ENCODE data around the gene PPFIA1.
"Not testable (repeated sequence)": the region's sequence is repeated elsewhere in the genome, so short reads cannot be mapped to it uniquely, and the experiment has no call there.

Gene PPFIA1

DNA sequence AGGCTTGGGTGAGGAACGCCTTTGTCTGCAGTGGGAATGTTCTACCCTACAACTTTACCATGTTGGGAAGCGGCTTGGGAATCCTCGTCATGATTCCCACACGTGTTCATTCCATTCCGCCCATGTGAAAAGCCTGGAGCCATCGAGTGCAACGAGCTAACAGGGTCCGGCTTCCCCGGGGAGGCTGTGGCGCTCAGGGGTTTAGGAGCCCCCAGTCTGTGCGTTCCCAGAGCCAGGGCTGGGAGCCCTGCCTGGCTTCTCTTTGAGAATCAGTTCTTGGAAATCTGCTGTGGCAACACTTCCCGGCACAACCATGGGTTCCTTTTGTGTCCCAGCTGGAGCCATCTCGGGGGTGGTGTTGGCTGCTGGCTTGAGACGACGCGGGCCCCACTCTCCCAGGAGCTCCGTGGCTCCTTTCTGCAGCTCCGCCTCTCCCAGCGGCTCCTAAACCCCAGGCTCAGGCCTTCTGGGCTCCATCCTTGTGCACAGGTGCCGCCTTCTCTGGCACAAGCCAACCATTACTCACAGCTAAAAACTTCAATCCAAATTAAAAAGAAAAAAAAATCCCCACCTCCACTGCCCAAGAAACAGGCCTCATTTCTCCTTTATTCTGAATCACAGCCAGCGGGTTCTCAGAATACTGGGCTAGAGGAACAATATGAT, 18.7 kb upstream of the PPFIA1 start:
- no peak for DNase-seq

DNA sequence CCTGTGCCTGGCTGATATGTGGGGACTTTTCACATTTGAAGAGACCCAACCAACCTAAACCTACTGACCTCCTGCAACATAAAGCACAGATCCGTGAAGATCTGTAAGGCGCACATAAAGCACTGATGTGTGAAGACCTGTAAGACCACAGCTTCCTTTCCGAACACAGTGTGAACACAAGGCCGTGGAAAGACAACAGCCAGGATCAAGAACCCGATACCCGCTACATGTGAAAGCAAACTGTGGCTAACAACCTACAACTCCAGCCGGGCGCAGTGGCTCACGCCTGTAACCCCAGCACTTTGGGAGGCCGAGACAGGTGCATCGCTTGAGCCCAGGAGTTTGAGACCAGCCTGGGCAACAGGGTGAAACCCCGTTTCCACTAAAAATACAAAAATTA, 17.6 kb upstream of the PPFIA1 start:
- DNase-seq: no peak

- DNase-seq: no peak
These were observed 14.9 kb upstream of the PPFIA1 start for GRCh38 chr11:70255477-70256116.

- DNase-seq: not testable (repeated sequence)
These were observed 11.4 kb upstream of the PPFIA1 start for GRCh38 chr11:70259077-70259476.

- no peak for DNase-seq
These were observed 7.5 kb upstream of the PPFIA1 start for GRCh38 chr11:70262951-70263350.

GRCh38 chr11:70263363-70263762, 7.1 kb upstream of the PPFIA1 start:
- no peak for DNase-seq

GRCh38 chr11:70265341-70265740, 5.1 kb upstream of the PPFIA1 start:
- DNase-seq: no peak

DNA sequence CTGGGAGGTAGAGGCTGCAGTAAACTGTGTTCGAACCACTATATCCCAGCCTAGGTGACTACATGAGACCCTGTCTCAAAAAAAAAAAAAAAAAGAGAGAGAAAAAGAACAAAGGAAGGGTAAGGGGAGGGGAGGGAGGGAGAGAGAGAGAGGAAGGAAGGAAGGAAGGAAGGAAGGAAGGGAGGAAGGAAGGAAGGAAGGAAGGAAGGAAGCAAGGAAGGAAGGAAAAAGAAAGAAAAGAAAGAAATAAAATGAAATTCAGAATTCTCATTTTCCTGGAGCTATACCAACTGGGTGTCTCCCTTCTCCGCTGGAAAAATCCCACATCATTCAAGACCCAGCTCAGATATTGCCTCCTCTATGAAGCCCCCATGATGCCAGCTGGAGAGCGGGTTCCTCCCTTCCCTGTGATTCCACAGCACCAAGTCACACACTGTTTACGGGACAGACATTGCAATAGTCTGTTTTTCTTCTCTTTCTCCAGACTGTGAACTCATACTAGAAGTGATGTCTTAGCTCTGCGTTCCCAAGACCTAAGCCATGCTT, 3.0 kb upstream of the PPFIA1 start:
- no peak for DNase-seq

GRCh38 chr11:70268526-70268925, 2.0 kb upstream of the PPFIA1 start:
- DNase-seq: no peak

DNA sequence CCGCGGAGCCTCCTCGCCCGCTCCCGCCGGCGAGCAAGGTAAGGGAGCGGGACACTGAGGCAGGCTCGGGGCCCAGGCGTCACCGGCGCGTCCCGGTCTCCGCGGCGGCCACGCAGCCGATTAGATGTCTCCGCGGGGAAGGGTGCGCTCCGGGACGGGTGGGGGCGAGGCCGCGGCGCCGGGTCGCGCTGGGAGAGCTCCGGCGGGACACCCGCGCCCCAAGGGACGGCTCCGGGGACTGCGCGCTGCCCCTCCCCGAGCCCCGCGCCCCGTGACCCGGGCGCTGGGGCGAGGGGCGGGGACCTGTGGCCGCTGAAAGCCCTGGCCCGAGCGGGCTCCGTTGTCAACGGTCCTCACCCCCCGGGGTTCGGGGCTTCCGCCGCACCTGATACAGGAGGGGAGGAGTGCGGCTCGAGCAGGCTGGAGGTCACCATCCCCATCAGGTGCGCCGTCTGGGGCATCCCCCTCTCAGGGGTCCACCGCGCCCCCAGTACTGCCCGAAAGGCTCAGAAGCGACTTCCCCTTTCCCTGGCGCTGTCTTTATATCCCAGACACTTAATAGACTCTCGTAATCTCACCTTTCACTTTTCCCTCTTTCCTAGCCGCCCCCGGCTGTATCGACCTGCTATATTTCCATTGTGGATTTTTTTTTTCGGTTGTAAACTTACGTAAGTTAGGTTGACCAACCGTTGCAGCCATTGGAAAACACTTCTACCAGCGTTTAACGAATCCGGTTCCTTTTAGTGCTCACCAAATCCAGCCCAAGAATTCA, 573 bp downstream of the PPFIA1 start:
- DNase-seq: no peak

- no peak for DNase-seq
These were observed 1.1 kb downstream of the PPFIA1 start for GRCh38 chr11:70271649-70271953.

DNA sequence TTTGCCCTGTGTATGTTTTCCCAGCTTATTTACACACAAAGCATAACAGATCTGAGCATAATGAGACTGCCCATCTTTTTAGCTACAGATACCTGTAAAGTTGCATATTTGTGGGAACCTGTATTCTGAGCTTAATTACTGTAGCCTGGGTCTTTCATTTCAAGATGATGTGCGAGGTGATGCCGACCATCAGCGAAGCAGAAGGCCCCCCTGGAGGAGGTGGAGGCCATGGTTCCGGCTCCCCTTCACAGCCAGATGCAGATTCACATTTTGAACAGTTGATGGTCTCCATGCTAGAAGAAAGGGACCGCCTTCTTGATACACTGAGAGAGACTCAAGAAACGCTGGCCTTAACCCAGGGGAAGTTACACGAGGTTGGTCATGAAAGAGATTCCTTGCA, 1.5 kb downstream of the PPFIA1 start:
- DNase-seq: no peak

DNA sequence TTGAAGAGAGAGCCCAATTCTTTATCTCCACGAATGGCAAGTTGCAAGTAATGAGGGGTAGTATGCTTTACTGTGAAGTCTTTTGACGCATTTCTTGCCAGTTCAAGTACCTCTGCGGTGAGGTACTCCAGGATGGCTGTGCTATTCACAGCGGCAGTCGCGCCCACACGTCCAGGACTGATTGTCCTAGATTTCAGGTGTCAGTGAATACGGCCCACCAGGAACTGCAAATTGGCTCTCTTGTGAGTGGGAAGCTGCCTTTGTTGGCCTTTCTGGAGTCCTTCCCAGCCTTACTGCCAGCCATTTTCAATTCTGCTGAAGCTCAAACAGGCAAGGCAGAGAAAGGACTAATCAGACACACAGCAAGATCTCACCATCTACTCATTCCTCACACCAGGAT, 8.5 kb downstream of the PPFIA1 start:
- DNase-seq: no peak

DNA sequence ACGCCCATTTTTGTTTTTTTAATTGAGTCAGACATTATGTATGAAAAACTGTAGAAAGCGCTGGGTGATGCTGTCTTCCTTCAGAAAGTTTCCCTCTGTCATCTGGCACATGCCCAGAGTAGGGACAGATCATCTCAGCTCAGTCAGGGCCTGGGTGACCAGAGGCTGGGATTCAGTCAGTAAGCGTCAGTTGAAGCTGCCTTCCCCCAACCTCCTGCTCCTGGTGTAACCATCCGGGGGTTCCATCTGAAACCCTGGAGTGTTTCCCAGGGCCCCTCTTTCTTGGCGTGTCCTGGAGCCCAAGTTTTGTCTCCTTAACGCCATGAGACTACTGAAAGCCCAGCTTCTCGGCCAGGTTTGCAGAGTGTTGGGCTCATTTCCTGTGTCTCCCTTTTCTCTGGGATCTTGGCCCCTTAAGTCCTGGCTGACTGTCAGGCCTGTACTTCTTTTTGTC, 10.7 kb downstream of the PPFIA1 start:
- no peak for DNase-seq

DNA sequence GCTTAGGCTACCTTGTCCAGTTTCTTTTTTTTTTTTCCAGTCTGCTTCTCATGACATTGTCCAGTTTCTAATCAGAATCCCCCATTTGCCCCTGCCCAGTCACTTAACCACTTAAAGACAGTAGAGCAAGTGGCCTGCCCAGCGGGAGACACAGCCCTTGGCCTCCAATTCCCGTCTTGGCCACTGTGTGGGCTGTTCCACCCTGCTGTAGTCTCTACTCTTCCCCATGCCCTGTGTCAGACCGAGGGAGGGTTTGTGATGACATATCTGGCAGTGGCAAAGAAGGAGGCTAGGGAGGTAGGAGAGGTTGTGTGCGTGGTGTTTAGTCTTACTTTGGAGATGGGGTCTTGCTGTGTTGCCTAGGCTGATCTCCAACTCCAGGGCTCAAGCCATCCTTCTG, 11.5 kb downstream of the PPFIA1 start:
- DNase-seq: no peak

DNA sequence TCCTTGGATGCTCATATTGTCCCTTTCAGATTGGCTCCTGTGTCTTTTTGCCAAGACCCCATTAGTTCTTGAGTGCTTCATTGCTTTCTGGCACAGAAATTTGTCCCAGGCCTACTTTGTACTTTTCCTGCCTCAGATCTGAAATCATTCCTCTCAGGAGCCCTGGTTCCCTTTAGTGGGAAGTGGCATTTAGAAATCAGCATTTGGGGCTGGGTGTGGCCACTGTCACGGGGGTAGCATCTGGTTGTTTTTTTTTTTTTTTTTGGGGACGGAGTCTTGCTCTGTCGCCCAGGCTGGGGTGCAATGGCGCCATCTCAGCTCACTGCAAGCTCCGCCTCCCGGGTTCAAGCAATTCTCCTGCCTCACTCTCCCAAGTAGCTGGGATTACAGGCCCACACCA, 18.2 kb downstream of the PPFIA1 start:
- DNase-seq: no peak

DNA sequence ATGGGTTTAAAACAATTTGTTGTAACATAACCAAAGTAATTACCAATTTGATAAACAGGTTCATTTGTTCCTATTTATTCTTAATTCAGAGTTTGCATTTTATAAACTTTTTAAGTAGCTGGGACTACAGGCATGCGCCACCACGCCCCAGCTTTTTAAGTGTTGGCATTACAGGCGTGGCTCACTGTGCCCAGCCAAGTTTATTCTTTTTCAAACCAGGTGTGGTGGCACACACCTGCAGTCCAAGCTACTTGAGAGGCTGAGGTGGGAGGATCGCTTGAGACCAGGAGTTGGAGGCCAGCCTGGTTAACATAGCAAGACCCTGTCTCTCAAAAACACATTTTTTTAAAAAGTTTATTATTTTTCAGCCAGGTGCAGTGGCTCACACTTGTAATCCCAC, 19.1 kb downstream of the PPFIA1 start:
- DNase-seq: no peak

DNA sequence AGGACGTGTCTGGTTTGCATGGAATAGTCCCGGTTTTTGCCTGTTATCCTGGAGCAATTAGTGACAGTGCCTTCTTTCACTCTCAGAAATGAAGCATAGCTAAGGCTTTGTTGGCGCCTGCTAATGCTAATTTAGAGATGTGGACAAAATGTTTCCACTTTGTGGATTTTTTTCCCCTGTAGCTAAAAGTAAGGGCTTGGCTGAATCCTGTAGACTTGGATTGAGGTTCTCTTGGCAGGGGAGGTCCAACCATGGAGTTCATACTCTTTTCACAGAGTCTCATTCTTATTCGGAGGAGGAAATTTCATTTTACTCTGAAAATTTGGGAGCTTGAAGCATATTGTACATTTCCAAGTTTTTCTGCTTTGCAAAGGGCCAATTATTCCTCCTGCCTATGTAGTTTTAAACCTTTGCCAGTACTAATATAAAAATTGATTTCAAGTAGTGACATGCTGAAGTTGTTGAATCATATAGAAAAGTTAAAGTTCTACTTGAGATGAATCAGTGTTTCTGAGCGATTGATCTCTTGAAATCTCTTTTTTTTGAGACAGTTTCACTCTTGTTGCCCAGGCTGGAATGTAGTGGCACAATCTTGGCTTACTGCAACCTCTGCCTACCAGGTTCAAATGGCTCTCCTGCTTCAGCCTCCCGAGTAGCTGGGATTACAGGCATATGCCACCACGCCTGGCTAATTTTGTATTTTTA, 20.0 kb downstream of the PPFIA1 start:
- DNase-seq: no peak

DNA sequence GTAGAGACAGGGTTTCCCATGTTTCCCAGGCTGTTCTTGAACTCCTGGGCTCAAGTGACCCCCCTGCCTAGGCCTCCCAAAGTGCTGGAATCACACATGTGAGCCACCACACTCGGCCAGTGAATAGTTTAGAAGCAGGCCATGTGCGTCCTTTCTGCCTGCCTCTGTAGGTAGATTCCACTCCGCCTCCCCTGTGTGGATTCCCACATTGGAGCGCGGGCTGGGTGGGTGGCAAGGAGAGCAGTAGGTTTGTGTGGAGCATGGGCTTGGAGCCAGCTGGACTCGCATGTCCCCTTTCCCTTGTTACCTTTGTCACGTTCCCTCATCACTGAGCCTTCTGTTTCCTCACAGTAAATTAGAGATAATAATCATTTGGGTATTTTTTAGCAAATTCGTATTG, 21.7 kb downstream of the PPFIA1 start:
- DNase-seq: no peak

DNA sequence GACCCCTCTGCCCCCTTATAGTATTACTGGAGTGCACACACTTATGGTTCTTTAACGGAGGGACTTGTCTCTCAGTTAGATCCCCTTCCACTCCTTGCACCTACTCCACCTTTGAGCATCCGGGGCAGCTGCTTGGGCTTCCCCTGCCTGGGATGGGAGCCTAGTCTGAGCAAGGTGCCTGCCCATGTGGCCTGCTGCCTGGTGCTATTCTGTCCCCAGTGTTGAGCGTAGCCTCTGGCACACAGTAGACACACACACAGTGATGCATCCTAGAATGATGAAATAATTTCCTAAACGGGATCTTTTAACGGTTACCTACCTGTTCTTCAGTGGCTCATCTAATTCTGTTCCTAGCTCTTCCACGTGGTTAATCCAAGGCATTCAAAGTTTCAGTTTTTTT, 22.4 kb downstream of the PPFIA1 start:
- no peak for DNase-seq

GRCh38 chr11:70295166-70295565, 24.7 kb downstream of the PPFIA1 start:
- not testable (repeated sequence) for DNase-seq

GRCh38 chr11:70296681-70297080, 26.2 kb downstream of the PPFIA1 start:
- DNase-seq: no peak

DNA sequence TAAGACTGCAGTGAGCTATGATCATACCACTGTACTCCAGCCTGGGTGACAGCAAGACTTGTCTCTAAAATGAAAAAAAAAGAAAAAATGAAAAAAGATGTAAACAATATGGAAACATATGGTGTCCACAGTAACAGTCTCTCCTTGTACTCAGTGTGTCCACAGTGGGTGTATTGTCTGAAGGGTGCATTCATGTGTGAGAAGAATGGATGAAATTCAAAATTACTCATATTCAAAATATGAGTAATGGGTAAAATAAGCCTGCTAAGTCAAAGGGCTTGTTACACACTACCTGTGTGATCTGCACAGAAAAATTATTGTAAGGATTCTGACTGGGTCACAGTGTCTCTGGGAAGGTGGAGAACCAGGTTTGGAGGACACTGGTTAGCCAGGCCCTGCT, 26.9 kb downstream of the PPFIA1 start:
- DNase-seq: no peak

Measured in NCI-H2107 (cell line).